ENCODE results near the gene FYN. TPM values are rescaled to one million over a fixed set of nuclear protein-coding genes. Genes with fewer than 3 reads are reported as not detected.
A peak's percentile ranks its signal among the peaks of the same experiment; 100 is the strongest.

FYN gene
- total and polyA plus RNA-seq, 2 of the 8 experiments (the other 6 are each of a cell fraction or from before 2014, with no cell fraction given), result 46.8 to 97.2 TPM

GRCh38 chr6:111864138-111865048 lies 8.9 kb downstream of the FYN start:
- Histone ChIP-seq H3K23me2 (ENCODE audit: low read depth, low read length) (no peaks in the 10 kb centered on the region; the same call in 1 of the 2 replicates), H2BK15ac (ENCODE audit: low read length) (no peak overlapping the region), H2AFZ (ENCODE audit: low read length) (no peak overlapping the region), H3K79me1 (ENCODE audit: low read depth, low read length) (peaks cover 9% of the 10 kb centered on the region; the same call in 1 of the 2 replicates), H2BK120ac (replicated peaks; ENCODE audit: low read depth, low read length) (peak overlapping the region; percentile 5), H3K36me3 (ENCODE audit: control insufficient read depth in 2 of 4, insufficient read depth in 4 of 4, low read length in 3 of 4) (no peaks in the 10 kb centered on the region), H3K4ac (replicated peaks; ENCODE audit: insufficient read length, low read depth, low read length) (no peak overlapping the region), H2BK5ac (ENCODE audit: low read depth, low read length) (0 out of 2 replicates have a peak overlapping the region, but pooled peaks have one; percentile 5), H4K8ac (ENCODE audit: extremely low read depth, insufficient read depth, low read length) (no peak overlapping the region), H3K4me1 (replicated peaks in 1 of 4; ENCODE audit: control insufficient read depth in 3 of 4, insufficient read depth in 4 of 4, low read length in 3 of 4) (peaks cover 9 to 40% (median 32%) of the 10 kb centered on the region in 4 experiments; a peak in 6 of 7 replicates), H4K20me1 (replicated peaks in 1 of 2; ENCODE audit: control insufficient read depth in 1 of 2, insufficient read depth in 2 of 2, low read length in 2 of 2) (no peaks in the 10 kb centered on the region), H3K27ac (ENCODE audit: low read depth, low read length) (no peak overlapping the region), H3K4me2 (ENCODE audit: insufficient read depth in 1 of 2, low read depth in 2 of 2, low read length in 2 of 2) (no peak overlapping the region), H3K18ac (ENCODE audit: extremely low read depth, low read length) (peak overlapping the region; percentile 26; the same call in 1 of the 2 replicates), H3K56ac (replicated peaks; ENCODE audit: insufficient read length, low read depth, low read length) (no peak overlapping the region), H2AK5ac (ENCODE audit: low read depth, low read length) (no peak overlapping the region), H3K9me3 (ENCODE audit: insufficient read depth in 2 of 2, low read depth in 1 of 2, low read length in 1 of 2) (no peaks in the 10 kb centered on the region), H3K9ac (replicated peaks in 1 of 4; ENCODE audit: extremely low read depth in 1 of 4, low read depth in 3 of 4, low read length in 3 of 4) (no peak overlapping the region), H3K79me2 (ENCODE audit: control insufficient read depth in 1 of 2, insufficient read depth in 2 of 2, low read length in 2 of 2) (peaks cover 4 to 95% of the 10 kb centered on the region in 2 experiments), H4K91ac (replicated peaks; ENCODE audit: insufficient read length, low read length) (no peak overlapping the region), H3K23ac (ENCODE audit: insufficient read length) (no peak overlapping the region), H3K4me3 (ENCODE audit: extremely low read depth in 1 of 4, insufficient read depth in 2 of 4, low read depth in 3 of 4, low read length in 4 of 4) (no peak overlapping the region), H4K5ac (ENCODE audit: insufficient read length, low read depth, low read length) (peak overlapping the region; percentile 48), H2BK20ac (ENCODE audit: low read length) (no peak overlapping the region; the same call in 1 of the 2 replicates), H3K14ac (ENCODE audit: insufficient read length) (no peak overlapping the region), H3K27me3 (replicated peaks in 1 of 4; ENCODE audit: control insufficient read depth in 3 of 4, extremely low read depth in 1 of 4, insufficient read depth in 3 of 4, low read length in 3 of 4) (no peaks in the 10 kb centered on the region), H2BK12ac (ENCODE audit: low read depth, low read length) (0 out of 2 replicates have a peak overlapping the region, but pooled peaks have one; percentile 5)
- 90% methylated on average over 6 of the region's 6 CpGs; no CpG with 5 or more reads in 1 of the 2 experiments for WGBS, 2 experiments (ENCODE audit: extremely low coverage in 1 of 2, insufficient coverage in 1 of 2, insufficient read length in 1 of 2, insufficient replicate concordance in 2 of 2, low coverage in 1 of 2, low lambda C conversion rate in 2 of 2, missing lambda C conversion rate in 1 of 2)
- TF ChIP-seq BRCA1 (IDR thresholded peaks at IDR 0.05; ENCODE audit: low read depth, low read length) (no peak), NRF1 (IDR thresholded peaks at IDR 0.05; ENCODE audit: low read depth, low read length) (no peak), TCF12 (IDR thresholded peaks at IDR 0.05; ENCODE audit: low read depth, low read length) (no peak), JUN (IDR thresholded peaks at IDR 0.05; ENCODE audit: low read depth, low read length) (no peak), KDM1A (IDR thresholded peaks at IDR 0.05; ENCODE audit: borderline replicate concordance, low read length) (peak; percentile 56; the same call in 1 of the 2 replicates)
- no peak for DNase-seq (ENCODE audit: low read depth in 1 of 2, low spot score in 2 of 2)
- ChIA-PET POLR2A (ENCODE audit: partially characterized antibody) (interaction anchor here (0.6 to 1.4 kb wide), 2 partner anchors 9 to 988 kb away, joined by 3 read pairs; partner anchors contain the start of gene FYN), CTCF (ENCODE audit: partially characterized antibody) (interaction anchor here (1.0 to 1.4 kb wide), 7 partner anchors 10 to 142 kb away, joined by 3 to 4 read pairs (median 3); no protein-coding TSS in a partner anchor)
- no peak for FAIRE-seq
